Parathyroid adenoma (tissue), 2 donors: ENCODE data around the gene ANKRD36C.
"Not testable (repeated sequence)": the region's sequence is repeated elsewhere in the genome, so short reads cannot be mapped to it uniquely, and the experiment has no call there.

Experiments used
- H2AFZ ChIP-seq: fragments of 300-600 bp; sonication (generic); one replicate; pipeline ENCODE4 v1.7.0; 2017; ENCODE audit warnings: antibody characterized with exemption, mild to moderate bottlenecking
- H3K27ac ChIP-seq: fragments of 300-600 bp; sonication (generic); one replicate; pipeline ENCODE4 v1.7.0; 2017
- H3K27me3 ChIP-seq: fragments of 300-600 bp; sonication (generic); one replicate; pipeline ENCODE4 v1.7.0; 2017; ENCODE audit warnings: low read length; ENCODE audit not compliant: control insufficient read depth, insufficient read depth
- H3K36me3 ChIP-seq: fragments of 300-600 bp; sonication (generic); one replicate; pipeline ENCODE4 v1.7.0; 2017; ENCODE audit warnings: low read length; ENCODE audit not compliant: control insufficient read depth, insufficient read depth
- H3K4me1 ChIP-seq: fragments of 300-600 bp; sonication (generic); one replicate; pipeline ENCODE4 v1.7.0; 2017; ENCODE audit warnings: control low read depth
- H3K4me2 ChIP-seq: fragments of 300-600 bp; sonication (generic); one replicate; pipeline ENCODE4 v1.7.0; 2017; ENCODE audit warnings: low read length
- H3K4me3 ChIP-seq: fragments of 300-600 bp; sonication (generic); one replicate; pipeline ENCODE4 v1.7.0; 2017; ENCODE audit warnings: low read depth, low read length
- H3K79me2 ChIP-seq: fragments of 300-600 bp; sonication (generic); one replicate; pipeline ENCODE4 v1.7.0; 2017; ENCODE audit warnings: control low read depth
- H3K9ac ChIP-seq: fragments of 300-600 bp; sonication (generic); one replicate; pipeline ENCODE4 v1.7.0; 2017; ENCODE audit warnings: mild to moderate bottlenecking
- H3K9me3 ChIP-seq: fragments of 300-600 bp; sonication (generic); one replicate; pipeline ENCODE4 v1.7.0; 2017; ENCODE audit warnings: low read length; ENCODE audit not compliant: control insufficient read depth
- CTCF ChIP-seq: fragments of 300-600 bp; sonication (generic); IDR thresholded peaks from one replicate; pipeline ENCODE4 v1.7.0; 2017; ENCODE audit warnings: antibody characterized with exemption, mild to moderate bottlenecking
- donor health status: primary hyperparathyroidism.

ANKRD36C gene

GRCh38 chr2:96024336-96025193 lies 32.9 kb upstream of the ANKRD36C start:
- Histone ChIP-seq H2AFZ (no peak overlapping the region), H3K9me3 (no peaks in the 10 kb centered on the region), H3K9ac (no peak overlapping the region), H3K36me3 (no peaks in the 10 kb centered on the region), H3K4me2 (no peak overlapping the region), H3K4me1 (no peaks in the 10 kb centered on the region), H3K79me2 (no peaks in the 10 kb centered on the region), H3K27me3 (no peaks in the 10 kb centered on the region), H3K4me3 (no peak overlapping the region), H3K27ac (no peak overlapping the region)
- TF ChIP-seq CTCF = no peak

GRCh38 chr2:96023701-96024100 lies 32.1 kb upstream of the ANKRD36C start:
- not testable (repeated sequence) for H2AFZ ChIP-seq, H3K36me3 ChIP-seq, H3K4me1 ChIP-seq, H3K4me2 ChIP-seq, H3K4me3 ChIP-seq, H3K79me2 ChIP-seq, H3K27me3 ChIP-seq, H3K27ac ChIP-seq, H3K9me3 ChIP-seq, H3K9ac ChIP-seq

- H2AFZ ChIP-seq, H3K27me3 ChIP-seq, H3K9me3 ChIP-seq, H3K79me2 ChIP-seq, H3K36me3 ChIP-seq, H3K4me1 ChIP-seq, H3K27ac ChIP-seq, H3K4me3 ChIP-seq, H3K4me2 ChIP-seq, H3K9ac ChIP-seq: not testable (repeated sequence)
- peak; percentile 84 for TF ChIP-seq CTCF
Observed at GRCh38 chr2:96022701-96023447, 31.2 kb upstream of the ANKRD36C start.

- H3K27ac ChIP-seq, H3K4me1 ChIP-seq, H3K79me2 ChIP-seq, H3K27me3 ChIP-seq, H3K4me2 ChIP-seq, H3K9me3 ChIP-seq, H2AFZ ChIP-seq, H3K36me3 ChIP-seq, H3K4me3 ChIP-seq, H3K9ac ChIP-seq: not testable (repeated sequence)
Observed at GRCh38 chr2:96022126-96022525, 30.5 kb upstream of the ANKRD36C start.

- not testable (repeated sequence) for H2AFZ ChIP-seq, H3K79me2 ChIP-seq, H3K9ac ChIP-seq, H3K4me1 ChIP-seq, H3K4me3 ChIP-seq, H3K27ac ChIP-seq, H3K27me3 ChIP-seq, H3K9me3 ChIP-seq, H3K4me2 ChIP-seq, H3K36me3 ChIP-seq
Observed at GRCh38 chr2:96021142-96021541, 29.5 kb upstream of the ANKRD36C start.

GRCh38 chr2:96019909-96020590 lies 28.4 kb upstream of the ANKRD36C start:
- not testable (repeated sequence) for H3K4me1 ChIP-seq, H3K4me2 ChIP-seq, H3K9ac ChIP-seq, H3K79me2 ChIP-seq, H3K36me3 ChIP-seq, H3K27ac ChIP-seq, H2AFZ ChIP-seq, H3K9me3 ChIP-seq, H3K4me3 ChIP-seq, H3K27me3 ChIP-seq

- H3K27ac ChIP-seq, H3K4me1 ChIP-seq, H3K4me2 ChIP-seq, H3K27me3 ChIP-seq, H3K9me3 ChIP-seq, H3K4me3 ChIP-seq, H2AFZ ChIP-seq, H3K9ac ChIP-seq, H3K79me2 ChIP-seq, H3K36me3 ChIP-seq: not testable (repeated sequence)
Observed at GRCh38 chr2:96016321-96016720, 24.7 kb upstream of the ANKRD36C start.

GRCh38 chr2:96012792-96013264 lies 21.2 kb upstream of the ANKRD36C start:
- H3K36me3 ChIP-seq, H3K79me2 ChIP-seq, H3K4me3 ChIP-seq, H3K4me2 ChIP-seq, H2AFZ ChIP-seq, H3K9me3 ChIP-seq, H3K4me1 ChIP-seq, H3K27ac ChIP-seq, H3K9ac ChIP-seq, H3K27me3 ChIP-seq: not testable (repeated sequence)
